Breast epithelium (tissue), 4 donors: ENCODE results near the gene AKR1E2. TPM values are rescaled to one million over a fixed set of nuclear protein-coding genes. Genes with fewer than 3 reads are reported as not detected.

ENCODE experiments used
- DNase-seq, 2 donors: peaks; one replicate each; pipeline ENCODE4 v3.0.0-alpha.2; 2019; ENCODE audit warnings: low spot score in 2 of 2
- H3K27ac ChIP-seq, 2 donors: fragments of 200-600 bp; sonication (generic) in 1 of 2; one replicate each; pipeline ENCODE4 v1.5.1; 2016 to 2019; ENCODE audit warnings: mild to moderate bottlenecking in 1 of 2
- H3K27me3 ChIP-seq, 2 donors: fragments of 200-600 bp; sonication (generic) in 1 of 2; one replicate each; pipeline versions ENCODE4 v1.5.1 to v1.6.0; 2017 to 2019; ENCODE audit warnings: control low read depth in 1 of 2, mild to moderate bottlenecking in 1 of 2
- H3K36me3 ChIP-seq: fragments of 200-600 bp; one replicate; pipeline ENCODE4 v1.5.1; 2019
- H3K4me1 ChIP-seq, 2 donors: fragments of 200-600 bp; sonication (generic); one replicate each; pipeline ENCODE4 v1.5.1; 2016 to 2019; ENCODE audit warnings: control low read depth in 1 of 2
- H3K4me3 ChIP-seq, 3 donors: fragments of 200-600 bp; sonication (generic); 1 replicate in 2 of 3; 2 replicates in 1 of 3; pipeline ENCODE4 v1.5.1; 2016 to 2019; ENCODE audit warnings: mild to moderate bottlenecking in 3 of 3, moderate library complexity in 2 of 3
- H3K9me3 ChIP-seq, 2 donors: fragments of 200-600 bp; sonication (generic) in 1 of 2; one replicate each; pipeline ENCODE4 v1.5.1; 2016 to 2019; ENCODE audit warnings: control low read depth in 1 of 2
- POLR2A ChIP-seq: fragments of 450-650 bp; IDR thresholded peaks from one replicate; pipeline ENCODE4 v1.6.1; 2016; ENCODE audit warnings: antibody characterized with exemption, mild to moderate bottlenecking, moderate library complexity
- POLR2AphosphoS5 ChIP-seq, 3 donors: sonication (generic); formaldehyde crosslinking; IDR thresholded peaks; one replicate each; pipeline ENCODE4 v1.6.1; 2017; ENCODE audit warnings: antibody characterized with exemption in 3 of 3
- intact Hi-C: fragments of 100-400 bp; cut with DNase I; formaldehyde crosslinking; loops from one replicate; pipeline ENCODE4 v1.15.1; 2023; ENCODE audit warnings: low total_unique reads
- total RNA-seq, 3 donors: library from RNA; depleted of rRNA; stranded (reverse); fragments of >200 nt; gene quantifications; one replicate each; pipeline ENCODE4 v1.1.0, GENCODE V29; 2016
- TF ChIP-seq, protein P1 (sequence below), 3 donors: fragments of 450-650 bp; IDR thresholded peaks; one replicate each; pipeline ENCODE4 v1.5.1; 2016 to 2017; ENCODE audit warnings: antibody characterized with exemption in 3 of 3, mild to moderate bottlenecking in 3 of 3, moderate library complexity in 3 of 3

The AKR1E2 gene
- total RNA-seq, 3 donors from 2014 or later = 12.1 to 21.1 (median 15.5) TPM

DNA sequence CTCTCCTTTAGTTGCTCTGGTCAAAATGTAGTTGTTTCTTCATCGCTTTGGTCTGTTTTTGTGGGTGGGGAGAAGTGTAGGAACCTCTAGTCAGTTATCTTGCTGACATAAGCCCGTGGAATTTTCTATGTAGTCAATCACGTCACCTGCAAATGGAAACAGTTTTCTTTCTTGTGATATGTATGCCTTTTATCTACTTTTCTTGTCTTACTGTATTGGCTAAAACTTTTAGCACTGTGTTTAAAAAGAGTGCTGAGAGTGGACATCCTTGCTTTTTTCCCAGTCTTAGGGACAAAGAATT is 42.3 kb downstream of the AKR1E2 start:
- Histone ChIP-seq H3K9me3 (no peaks in the 10 kb centered on the region), H3K27me3 (no peaks in the 10 kb centered on the region)
- intact Hi-C loops = no loop called here

DNA sequence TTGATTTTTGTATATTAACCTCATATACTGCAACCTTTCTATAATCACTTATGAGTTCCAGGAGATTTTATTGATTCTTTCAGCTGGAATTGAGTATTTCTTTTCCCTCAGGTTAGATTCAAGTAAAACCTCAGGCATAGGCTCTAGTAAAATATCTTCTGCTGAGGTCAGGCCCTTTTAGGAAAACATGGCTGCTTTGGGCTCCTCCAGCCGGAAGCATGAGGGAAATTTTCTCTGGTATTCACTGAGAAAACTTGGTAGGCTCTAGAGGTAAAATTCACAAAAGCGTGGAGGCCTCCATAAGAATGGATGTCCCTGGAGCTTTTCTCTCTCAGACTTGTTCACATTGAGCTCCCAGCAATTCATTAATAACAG is 56.7 kb downstream of the AKR1E2 start:
- Histone ChIP-seq H3K9me3 (no peaks in the 10 kb centered on the region), H3K27me3 (no peaks in the 10 kb centered on the region), H3K4me1 (no peaks in the 10 kb centered on the region), H3K36me3 (no peaks in the 10 kb centered on the region), H3K4me3 (no peak overlapping the region), H3K27ac (no peak overlapping the region)
- intact Hi-C loops = no loop called here
- DNase-seq = no peak
- no peak for TF ChIP-seq POLR2A
- TF ChIP-seq, protein P1, sequence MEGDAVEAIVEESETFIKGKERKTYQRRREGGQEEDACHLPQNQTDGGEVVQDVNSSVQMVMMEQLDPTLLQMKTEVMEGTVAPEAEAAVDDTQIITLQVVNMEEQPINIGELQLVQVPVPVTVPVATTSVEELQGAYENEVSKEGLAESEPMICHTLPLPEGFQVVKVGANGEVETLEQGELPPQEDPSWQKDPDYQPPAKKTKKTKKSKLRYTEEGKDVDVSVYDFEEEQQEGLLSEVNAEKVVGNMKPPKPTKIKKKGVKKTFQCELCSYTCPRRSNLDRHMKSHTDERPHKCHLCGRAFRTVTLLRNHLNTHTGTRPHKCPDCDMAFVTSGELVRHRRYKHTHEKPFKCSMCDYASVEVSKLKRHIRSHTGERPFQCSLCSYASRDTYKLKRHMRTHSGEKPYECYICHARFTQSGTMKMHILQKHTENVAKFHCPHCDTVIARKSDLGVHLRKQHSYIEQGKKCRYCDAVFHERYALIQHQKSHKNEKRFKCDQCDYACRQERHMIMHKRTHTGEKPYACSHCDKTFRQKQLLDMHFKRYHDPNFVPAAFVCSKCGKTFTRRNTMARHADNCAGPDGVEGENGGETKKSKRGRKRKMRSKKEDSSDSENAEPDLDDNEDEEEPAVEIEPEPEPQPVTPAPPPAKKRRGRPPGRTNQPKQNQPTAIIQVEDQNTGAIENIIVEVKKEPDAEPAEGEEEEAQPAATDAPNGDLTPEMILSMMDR (IDR thresholded peaks at IDR 0.05) = no peak
- no peak for TF ChIP-seq POLR2AphosphoS5 (IDR thresholded peaks at IDR 0.05)

More for the DNA sequence above, 42.3 kb downstream of the AKR1E2 start:
- DNase-seq = no peak
- Histone ChIP-seq H3K4me1 (no peaks in the 10 kb centered on the region), H3K27ac (no peak overlapping the region), H3K4me3 (no peak overlapping the region), H3K36me3 (no peaks in the 10 kb centered on the region)
- no peak for TF ChIP-seq POLR2AphosphoS5 (IDR thresholded peaks at IDR 0.05)
- no peak for TF ChIP-seq POLR2A
- TF ChIP-seq, protein P1 (IDR thresholded peaks at IDR 0.05) = no peak

- intact Hi-C loops = no loop called here
- TF ChIP-seq POLR2A (no peak), POLR2AphosphoS5 (IDR thresholded peaks at IDR 0.05) (no peak)
- TF ChIP-seq, protein P1 (IDR thresholded peaks at IDR 0.05) = no peak
These were observed 57.2 kb downstream of the AKR1E2 start for GRCh38 chr10:4883079-4883739.

DNA sequence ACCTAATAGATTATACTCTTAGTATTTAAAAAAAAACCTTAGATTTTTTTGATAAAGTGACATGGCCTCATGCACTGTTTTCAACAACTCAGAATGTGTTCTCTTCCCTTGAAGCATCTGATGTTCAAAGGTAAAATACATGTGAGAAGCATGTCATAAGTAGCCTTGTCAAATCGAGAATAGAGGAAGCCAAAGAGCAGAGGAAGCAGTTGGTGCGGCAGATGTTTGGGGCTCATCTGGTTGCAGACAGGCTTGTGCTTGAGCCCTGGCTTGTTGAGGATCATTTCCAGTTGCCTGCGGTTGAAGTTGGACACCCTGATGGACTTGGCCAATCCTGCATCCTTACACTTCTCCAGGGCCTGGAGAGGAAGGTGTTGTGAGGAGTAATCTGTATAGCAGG is 59.2 kb downstream of the AKR1E2 start:
- no peak for DNase-seq
- TF ChIP-seq, protein P1 (IDR thresholded peaks at IDR 0.05) = no peak
- TF ChIP-seq POLR2A = no peak
- TF ChIP-seq POLR2AphosphoS5 (IDR thresholded peaks at IDR 0.05) = no peak
- no peak overlapping the region for H3K4me3 ChIP-seq
- H3K27me3 ChIP-seq = no peaks in the 10 kb centered on the region
- intact Hi-C loops = no loop called here
- H3K4me1 ChIP-seq = no peaks in the 10 kb centered on the region
- no peaks in the 10 kb centered on the region for H3K9me3 ChIP-seq
- H3K27ac ChIP-seq = no peak overlapping the region
- no peaks in the 10 kb centered on the region for H3K36me3 ChIP-seq

More at GRCh38 chr10:4883079-4883739, 57.2 kb downstream of the AKR1E2 start:
- no peak overlapping the region for H3K4me3 ChIP-seq
- no peaks in the 10 kb centered on the region for H3K36me3 ChIP-seq
- no peaks in the 10 kb centered on the region for H3K9me3 ChIP-seq
- H3K27ac ChIP-seq = no peak overlapping the region
- H3K27me3 ChIP-seq = no peaks in the 10 kb centered on the region
- no peaks in the 10 kb centered on the region for H3K4me1 ChIP-seq
- DNase-seq = no peak

DNA sequence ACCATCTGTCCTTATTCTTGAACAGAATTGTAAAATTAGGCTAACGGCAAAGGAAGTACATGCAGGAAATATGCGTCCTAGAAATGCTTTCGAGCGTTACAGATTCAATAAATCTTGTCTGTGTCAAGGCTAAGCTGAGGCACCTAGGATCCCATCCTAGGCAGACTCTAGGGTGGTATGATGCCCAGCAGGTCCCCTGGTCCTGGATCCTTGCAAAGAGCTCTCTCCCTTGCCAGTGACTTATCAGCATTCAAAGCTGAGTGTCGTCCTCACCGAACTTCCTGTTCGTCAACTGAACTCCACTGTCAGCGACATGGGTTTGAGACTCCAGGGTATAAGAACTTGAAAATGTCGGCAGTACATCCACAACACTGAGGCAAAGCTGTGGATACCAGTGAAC is 61.5 kb downstream of the AKR1E2 start:
- TF ChIP-seq, protein P1 (IDR thresholded peaks at IDR 0.05) = no peak
- TF ChIP-seq POLR2A (no peak), POLR2AphosphoS5 (IDR thresholded peaks at IDR 0.05) (no peak)
- Histone ChIP-seq H3K4me1 (no peaks in the 10 kb centered on the region), H3K36me3 (no peaks in the 10 kb centered on the region), H3K27me3 (no peaks in the 10 kb centered on the region), H3K9me3 (no peaks in the 10 kb centered on the region), H3K27ac (no peak overlapping the region), H3K4me3 (no peak overlapping the region)
- no peak for DNase-seq
- intact Hi-C loops = no loop called here
